ENCODE measurements around the gene AWAT2.
A peak's percentile ranks its signal among the peaks of the same experiment; 100 is the strongest.

The AWAT2 gene

DNA sequence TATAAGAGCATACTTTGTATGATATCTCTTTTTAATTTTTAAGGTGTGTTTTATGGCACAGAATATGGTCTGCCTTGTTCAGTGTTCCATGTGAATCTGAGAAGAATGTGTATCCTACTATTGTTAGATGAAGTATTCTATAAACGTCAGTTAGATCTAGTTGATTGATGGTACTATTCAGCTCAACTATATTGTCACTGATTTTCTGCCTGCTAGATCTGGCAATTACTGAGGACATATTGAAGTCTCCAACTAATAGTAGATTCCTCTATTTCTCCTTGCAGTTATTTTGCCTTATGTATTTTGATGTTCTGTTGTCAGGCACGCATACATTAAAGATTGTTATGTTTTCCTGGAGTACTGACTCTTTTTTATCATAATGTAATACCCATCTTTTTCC lies 39.8 kb downstream of the AWAT2 start:
- no peaks in the 10 kb centered on the region for H3K4me1 ChIP-seq (ENCODE audit: control insufficient read depth, insufficient read depth, low read length)
- CTCF ChIA-PET: interaction anchor here (0.6 kb wide), 1 partner anchor 12 kb away, joined by 3 read pairs; no protein-coding TSS in a partner anchor
- POLR2A ChIA-PET: no interaction called here

GRCh38 chrX:70009049-70009448 lies 40.7 kb downstream of the AWAT2 start:
- ChIA-PET POLR2A (no interaction called here), CTCF (no interaction called here)
- TF ChIP-seq ZNF174 (tag by site-specific recombination; IDR thresholded peaks at IDR 0.05) (no peak), ZNF354C (tag by site-specific recombination; IDR thresholded peaks at IDR 0.05; ENCODE audit: borderline replicate concordance, low read depth) (no peak), PRDM1 (tag by site-specific recombination; IDR thresholded peaks at IDR 0.05) (peak; percentile 96), ZNF292 (tag by site-specific recombination; IDR thresholded peaks at IDR 0.05; ENCODE audit: borderline replicate concordance, low read depth) (no peak), ZNF555 (tag by site-specific recombination; conservative IDR thresholded peaks at IDR 0.05) (no peak), ZNF311 (tag by site-specific recombination; IDR thresholded peaks at IDR 0.05; ENCODE audit: borderline replicate concordance) (no peak)
- no peak overlapping the region for H3K27ac ChIP-seq (ENCODE audit: extremely low read depth, low read depth, low read length)
- H3K4me3 ChIP-seq (ENCODE audit: low read depth, low read length): no peak overlapping the region
- H3K4me1 ChIP-seq (ENCODE audit: control insufficient read depth, insufficient read depth, low read length): no peaks in the 10 kb centered on the region
- H3K36me3 ChIP-seq (ENCODE audit: control insufficient read depth in 2 of 2, insufficient read depth in 1 of 2, low read length in 2 of 2): no peaks in the 10 kb centered on the region
- H3K9me3 ChIP-seq (ENCODE audit: control insufficient read depth, insufficient read depth, low read depth, low read length): no peaks in the 10 kb centered on the region; the same call in 1 of the 2 replicates

More for the DNA sequence above, 39.8 kb downstream of the AWAT2 start:
- Histone ChIP-seq H3K36me3 (ENCODE audit: control insufficient read depth in 2 of 2, insufficient read depth in 1 of 2, low read length in 2 of 2) (no peaks in the 10 kb centered on the region), H3K4me3 (ENCODE audit: low read depth, low read length) (no peak overlapping the region), H3K9me3 (ENCODE audit: control insufficient read depth, insufficient read depth, low read depth, low read length) (no peaks in the 10 kb centered on the region; the same call in 1 of the 2 replicates), H3K27ac (ENCODE audit: extremely low read depth, low read depth, low read length) (no peak overlapping the region)
- TF ChIP-seq ZNF473 (tag by site-specific recombination; IDR thresholded peaks at IDR 0.05) (no peak), GLI2 (tag by site-specific recombination; IDR thresholded peaks at IDR 0.05; ENCODE audit: borderline replicate concordance, low read depth) (no peak), GLIS1 (tag by site-specific recombination; IDR thresholded peaks at IDR 0.05) (no peak), ZNF175 (tag by site-specific recombination; IDR thresholded peaks at IDR 0.05) (no peak), ZNF132 (tag by site-specific recombination; IDR thresholded peaks at IDR 0.05; ENCODE audit: borderline replicate concordance) (no peak), ZNF777 (tag by site-specific recombination; IDR thresholded peaks at IDR 0.05; ENCODE audit: borderline replicate concordance) (no peak), SP2 (tag by site-specific recombination; IDR thresholded peaks at IDR 0.05) (no peak), ZNF239 (tag by site-specific recombination; IDR thresholded peaks at IDR 0.05) (no peak)
- TF ChIP-seq, protein P1, sequence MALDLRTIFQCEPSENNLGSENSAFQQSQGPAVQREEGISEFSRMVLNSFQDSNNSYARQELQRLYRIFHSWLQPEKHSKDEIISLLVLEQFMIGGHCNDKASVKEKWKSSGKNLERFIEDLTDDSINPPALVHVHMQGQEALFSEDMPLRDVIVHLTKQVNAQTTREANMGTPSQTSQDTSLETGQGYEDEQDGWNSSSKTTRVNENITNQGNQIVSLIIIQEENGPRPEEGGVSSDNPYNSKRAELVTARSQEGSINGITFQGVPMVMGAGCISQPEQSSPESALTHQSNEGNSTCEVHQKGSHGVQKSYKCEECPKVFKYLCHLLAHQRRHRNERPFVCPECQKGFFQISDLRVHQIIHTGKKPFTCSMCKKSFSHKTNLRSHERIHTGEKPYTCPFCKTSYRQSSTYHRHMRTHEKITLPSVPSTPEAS (tag by site-specific recombination; IDR thresholded peaks at IDR 0.05): no peak
- TF ChIP-seq, protein P2, sequence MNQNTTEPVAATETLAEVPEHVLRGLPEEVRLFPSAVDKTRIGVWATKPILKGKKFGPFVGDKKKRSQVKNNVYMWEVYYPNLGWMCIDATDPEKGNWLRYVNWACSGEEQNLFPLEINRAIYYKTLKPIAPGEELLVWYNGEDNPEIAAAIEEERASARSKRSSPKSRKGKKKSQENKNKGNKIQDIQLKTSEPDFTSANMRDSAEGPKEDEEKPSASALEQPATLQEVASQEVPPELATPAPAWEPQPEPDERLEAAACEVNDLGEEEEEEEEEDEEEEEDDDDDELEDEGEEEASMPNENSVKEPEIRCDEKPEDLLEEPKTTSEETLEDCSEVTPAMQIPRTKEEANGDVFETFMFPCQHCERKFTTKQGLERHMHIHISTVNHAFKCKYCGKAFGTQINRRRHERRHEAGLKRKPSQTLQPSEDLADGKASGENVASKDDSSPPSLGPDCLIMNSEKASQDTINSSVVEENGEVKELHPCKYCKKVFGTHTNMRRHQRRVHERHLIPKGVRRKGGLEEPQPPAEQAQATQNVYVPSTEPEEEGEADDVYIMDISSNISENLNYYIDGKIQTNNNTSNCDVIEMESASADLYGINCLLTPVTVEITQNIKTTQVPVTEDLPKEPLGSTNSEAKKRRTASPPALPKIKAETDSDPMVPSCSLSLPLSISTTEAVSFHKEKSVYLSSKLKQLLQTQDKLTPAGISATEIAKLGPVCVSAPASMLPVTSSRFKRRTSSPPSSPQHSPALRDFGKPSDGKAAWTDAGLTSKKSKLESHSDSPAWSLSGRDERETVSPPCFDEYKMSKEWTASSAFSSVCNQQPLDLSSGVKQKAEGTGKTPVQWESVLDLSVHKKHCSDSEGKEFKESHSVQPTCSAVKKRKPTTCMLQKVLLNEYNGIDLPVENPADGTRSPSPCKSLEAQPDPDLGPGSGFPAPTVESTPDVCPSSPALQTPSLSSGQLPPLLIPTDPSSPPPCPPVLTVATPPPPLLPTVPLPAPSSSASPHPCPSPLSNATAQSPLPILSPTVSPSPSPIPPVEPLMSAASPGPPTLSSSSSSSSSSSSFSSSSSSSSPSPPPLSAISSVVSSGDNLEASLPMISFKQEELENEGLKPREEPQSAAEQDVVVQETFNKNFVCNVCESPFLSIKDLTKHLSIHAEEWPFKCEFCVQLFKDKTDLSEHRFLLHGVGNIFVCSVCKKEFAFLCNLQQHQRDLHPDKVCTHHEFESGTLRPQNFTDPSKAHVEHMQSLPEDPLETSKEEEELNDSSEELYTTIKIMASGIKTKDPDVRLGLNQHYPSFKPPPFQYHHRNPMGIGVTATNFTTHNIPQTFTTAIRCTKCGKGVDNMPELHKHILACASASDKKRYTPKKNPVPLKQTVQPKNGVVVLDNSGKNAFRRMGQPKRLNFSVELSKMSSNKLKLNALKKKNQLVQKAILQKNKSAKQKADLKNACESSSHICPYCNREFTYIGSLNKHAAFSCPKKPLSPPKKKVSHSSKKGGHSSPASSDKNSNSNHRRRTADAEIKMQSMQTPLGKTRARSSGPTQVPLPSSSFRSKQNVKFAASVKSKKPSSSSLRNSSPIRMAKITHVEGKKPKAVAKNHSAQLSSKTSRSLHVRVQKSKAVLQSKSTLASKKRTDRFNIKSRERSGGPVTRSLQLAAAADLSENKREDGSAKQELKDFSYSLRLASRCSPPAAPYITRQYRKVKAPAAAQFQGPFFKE (tag by site-specific recombination; IDR thresholded peaks at IDR 0.05; ENCODE audit: borderline replicate concordance): no peak
- TF ChIP-seq, protein P3, sequence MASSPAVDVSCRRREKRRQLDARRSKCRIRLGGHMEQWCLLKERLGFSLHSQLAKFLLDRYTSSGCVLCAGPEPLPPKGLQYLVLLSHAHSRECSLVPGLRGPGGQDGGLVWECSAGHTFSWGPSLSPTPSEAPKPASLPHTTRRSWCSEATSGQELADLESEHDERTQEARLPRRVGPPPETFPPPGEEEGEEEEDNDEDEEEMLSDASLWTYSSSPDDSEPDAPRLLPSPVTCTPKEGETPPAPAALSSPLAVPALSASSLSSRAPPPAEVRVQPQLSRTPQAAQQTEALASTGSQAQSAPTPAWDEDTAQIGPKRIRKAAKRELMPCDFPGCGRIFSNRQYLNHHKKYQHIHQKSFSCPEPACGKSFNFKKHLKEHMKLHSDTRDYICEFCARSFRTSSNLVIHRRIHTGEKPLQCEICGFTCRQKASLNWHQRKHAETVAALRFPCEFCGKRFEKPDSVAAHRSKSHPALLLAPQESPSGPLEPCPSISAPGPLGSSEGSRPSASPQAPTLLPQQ (tag by site-specific recombination; IDR thresholded peaks at IDR 0.05): no peak
- TF ChIP-seq, protein P4, sequence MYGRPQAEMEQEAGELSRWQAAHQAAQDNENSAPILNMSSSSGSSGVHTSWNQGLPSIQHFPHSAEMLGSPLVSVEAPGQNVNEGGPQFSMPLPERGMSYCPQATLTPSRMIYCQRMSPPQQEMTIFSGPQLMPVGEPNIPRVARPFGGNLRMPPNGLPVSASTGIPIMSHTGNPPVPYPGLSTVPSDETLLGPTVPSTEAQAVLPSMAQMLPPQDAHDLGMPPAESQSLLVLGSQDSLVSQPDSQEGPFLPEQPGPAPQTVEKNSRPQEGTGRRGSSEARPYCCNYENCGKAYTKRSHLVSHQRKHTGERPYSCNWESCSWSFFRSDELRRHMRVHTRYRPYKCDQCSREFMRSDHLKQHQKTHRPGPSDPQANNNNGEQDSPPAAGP (tag by site-specific recombination; IDR thresholded peaks at IDR 0.05): no peak
- TF ChIP-seq, protein P5, sequence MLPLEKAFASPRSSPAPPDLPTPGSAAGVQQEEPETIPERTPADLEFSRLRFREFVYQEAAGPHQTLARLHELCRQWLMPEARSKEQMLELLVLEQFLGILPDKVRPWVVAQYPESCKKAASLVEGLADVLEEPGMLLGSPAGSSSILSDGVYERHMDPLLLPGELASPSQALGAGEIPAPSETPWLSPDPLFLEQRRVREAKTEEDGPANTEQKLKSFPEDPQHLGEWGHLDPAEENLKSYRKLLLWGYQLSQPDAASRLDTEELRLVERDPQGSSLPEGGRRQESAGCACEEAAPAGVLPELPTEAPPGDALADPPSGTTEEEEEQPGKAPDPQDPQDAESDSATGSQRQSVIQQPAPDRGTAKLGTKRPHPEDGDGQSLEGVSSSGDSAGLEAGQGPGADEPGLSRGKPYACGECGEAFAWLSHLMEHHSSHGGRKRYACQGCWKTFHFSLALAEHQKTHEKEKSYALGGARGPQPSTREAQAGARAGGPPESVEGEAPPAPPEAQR (tag by site-specific recombination; IDR thresholded peaks at IDR 0.05): no peak

Measured in HEK293 (cell line).